Renal cortex interstitium (tissue), 11 donors: ENCODE results near the gene WIPF1. TPM values are rescaled to one million over a fixed set of nuclear protein-coding genes. Genes with fewer than 3 reads are reported as not detected.

Experiments
- DNase-seq, 11 donors: peaks; one replicate each; pipeline ENCODE4 v3.0.0-alpha.2; 2013; ENCODE audit warnings: low read depth in 9 of 11, low spot score in 4 of 11; ENCODE audit errors: extremely low read depth in 1 of 11
- polyA plus RNA-seq, 3 donors: library from polyadenylated mRNA; unstranded; fragments of 120-200 nt; gene quantifications; one replicate each; pipeline ENCODE4 v1.2.1, GENCODE V29; 2013; ENCODE audit not compliant: insufficient read length in 3 of 3

WIPF1 gene
- polyA plus RNA-seq, 3 donors = 25.1 to 30.1 (median 25.3) TPM

- DNase-seq = no peak
These were observed 10.0 kb upstream of the WIPF1 start for GRCh38 chr2:174607584-174607983.

DNA sequence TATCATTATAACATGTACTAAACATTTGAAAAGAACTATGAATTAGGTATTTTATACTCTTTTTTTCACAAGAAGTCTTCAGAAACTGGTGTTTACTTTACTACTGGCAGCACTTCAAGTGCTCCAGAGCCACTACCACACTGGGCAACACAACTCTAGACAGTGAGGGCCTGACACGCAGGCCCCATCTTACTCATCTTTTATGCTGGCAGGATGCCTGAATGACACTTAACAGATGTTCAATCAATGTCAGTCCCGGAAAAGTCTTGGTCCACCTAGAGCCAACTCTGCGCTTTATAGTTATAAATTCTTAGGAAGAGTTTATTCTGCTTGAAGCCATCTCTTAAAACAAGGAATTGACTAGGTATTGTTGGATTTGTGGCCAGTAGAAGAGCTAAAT is 8.7 kb upstream of the WIPF1 start:
- DNase-seq = no peak

DNA sequence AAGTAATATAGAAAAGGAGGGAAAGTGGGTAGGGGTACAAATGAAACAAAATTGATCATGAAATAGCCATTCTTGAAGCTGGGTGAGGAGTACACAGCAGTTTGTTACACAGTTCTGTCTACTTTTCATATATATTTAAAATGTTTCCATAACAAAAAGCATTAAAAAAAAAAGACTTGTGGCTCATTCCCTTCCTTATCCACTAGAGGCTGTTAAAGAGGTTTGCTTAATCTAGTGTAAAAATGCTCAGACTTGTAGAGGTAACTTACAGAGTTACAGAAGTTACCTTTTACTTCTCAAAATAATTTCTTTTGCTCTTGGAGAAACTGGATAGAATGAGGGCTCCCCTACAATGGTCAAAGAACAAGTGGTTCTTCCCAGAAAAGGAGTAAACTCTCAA is 8.1 kb upstream of the WIPF1 start:
- no peak for DNase-seq

DNA sequence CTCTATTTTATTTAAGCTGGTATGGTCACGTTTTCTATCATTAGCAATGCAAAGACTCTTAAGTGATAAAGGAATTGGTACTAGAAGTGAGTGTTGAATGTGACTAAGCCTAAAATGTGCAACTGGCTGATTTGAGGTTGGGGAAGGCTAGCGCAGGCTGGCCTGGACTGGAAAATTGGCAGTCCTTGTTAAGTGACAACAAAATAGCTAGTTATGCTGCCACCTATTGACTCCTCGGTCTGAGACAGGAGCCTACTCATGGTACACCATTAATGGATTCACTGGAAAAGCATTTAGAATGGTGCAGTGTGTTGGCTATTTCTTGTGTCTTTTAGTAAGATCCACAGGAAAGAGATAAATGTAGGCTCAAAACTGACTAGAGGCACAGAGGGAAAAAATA is 5.7 kb upstream of the WIPF1 start:
- peak in 2 of 11 donors; percentile 24 to 52 for DNase-seq

- no peak for DNase-seq
These were observed 5.1 kb upstream of the WIPF1 start for GRCh38 chr2:174602745-174603144.

- no peak for DNase-seq
These were observed 2.7 kb upstream of the WIPF1 start for GRCh38 chr2:174600349-174600748.

DNA sequence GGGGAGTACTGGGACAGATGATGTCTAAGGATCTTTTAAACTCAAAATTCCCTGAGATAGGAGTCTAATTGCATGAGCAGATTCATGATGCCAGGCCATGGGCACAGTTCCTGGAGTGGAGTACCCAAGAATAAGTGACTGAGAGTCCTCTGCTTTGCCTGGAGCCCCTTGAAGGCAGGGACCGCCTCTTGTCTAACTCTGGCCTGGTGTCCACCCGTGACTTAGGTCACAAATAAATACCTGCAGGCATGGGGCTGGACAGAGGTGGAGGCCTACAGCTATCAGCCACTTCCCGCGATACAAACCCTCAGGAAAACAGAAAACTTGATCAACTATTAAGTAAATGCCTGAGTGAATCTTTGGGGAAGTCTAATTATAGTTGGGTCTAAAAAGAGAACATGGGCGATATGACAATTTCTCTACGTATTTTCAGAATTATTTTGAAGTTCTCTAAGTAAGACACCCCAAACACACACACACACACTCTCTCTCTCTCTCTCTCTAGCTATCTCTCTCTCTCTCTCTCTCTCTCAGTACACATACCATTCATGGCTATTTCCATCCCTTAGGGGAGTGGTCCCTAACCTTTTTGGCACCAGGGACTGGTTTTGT is 1.8 kb upstream of the WIPF1 start:
- no peak for DNase-seq

- DNase-seq = no peak
These were observed 627 bp downstream of the WIPF1 start for GRCh38 chr2:174597009-174597344.

DNA sequence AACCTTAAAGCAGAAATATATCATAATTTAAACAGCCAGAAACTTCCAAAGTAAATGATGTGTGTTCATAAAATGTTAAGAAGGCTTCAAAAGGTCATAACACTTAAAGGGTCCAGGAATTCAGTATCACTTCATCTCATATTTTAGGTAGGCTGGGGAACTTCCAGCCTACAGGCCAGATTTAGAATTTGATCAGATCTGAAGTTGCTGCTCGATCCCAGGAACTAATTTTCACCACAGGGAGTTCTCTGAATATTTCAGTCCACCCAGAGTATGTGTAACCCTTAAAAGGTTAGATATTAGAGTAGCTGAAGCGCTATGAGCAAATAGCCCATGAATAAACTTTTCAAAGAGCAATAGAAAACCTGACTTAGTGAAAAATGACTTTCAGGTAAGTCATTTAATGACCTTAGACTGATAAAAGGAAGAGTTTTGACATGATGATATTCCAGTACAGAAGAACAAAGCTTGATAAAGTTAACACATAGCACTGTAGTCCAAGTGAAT is 1.7 kb downstream of the WIPF1 start:
- DNase-seq = no peak

- no peak for DNase-seq
These were observed 2.3 kb downstream of the WIPF1 start for GRCh38 chr2:174595116-174595809.

DNA sequence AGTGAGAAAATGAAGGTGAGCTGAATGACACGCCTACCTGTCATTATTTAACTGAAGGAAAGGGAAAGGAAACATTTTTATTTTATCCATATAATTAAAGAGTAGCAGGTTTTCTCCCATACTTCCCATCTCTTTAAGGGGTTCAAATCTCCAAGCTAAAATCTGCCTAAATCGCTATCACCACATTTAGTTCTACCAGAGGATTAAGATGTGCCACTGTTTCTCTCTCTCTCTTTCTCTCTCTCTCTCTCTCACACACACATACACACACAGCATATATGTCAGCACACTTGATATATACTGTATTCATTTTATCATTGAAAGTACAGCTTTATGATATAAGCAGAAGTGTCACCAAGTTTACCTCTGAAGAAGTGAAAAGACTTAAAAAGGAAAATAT is 3.1 kb downstream of the WIPF1 start:
- DNase-seq = no peak

- peak in 10 of 11 donors; percentile 33 to 64 (median 49) for DNase-seq
These were observed 3.9 kb downstream of the WIPF1 start for GRCh38 chr2:174593574-174594203.

GRCh38 chr2:174593041-174593440 is 4.6 kb downstream of the WIPF1 start:
- DNase-seq = no peak

DNA sequence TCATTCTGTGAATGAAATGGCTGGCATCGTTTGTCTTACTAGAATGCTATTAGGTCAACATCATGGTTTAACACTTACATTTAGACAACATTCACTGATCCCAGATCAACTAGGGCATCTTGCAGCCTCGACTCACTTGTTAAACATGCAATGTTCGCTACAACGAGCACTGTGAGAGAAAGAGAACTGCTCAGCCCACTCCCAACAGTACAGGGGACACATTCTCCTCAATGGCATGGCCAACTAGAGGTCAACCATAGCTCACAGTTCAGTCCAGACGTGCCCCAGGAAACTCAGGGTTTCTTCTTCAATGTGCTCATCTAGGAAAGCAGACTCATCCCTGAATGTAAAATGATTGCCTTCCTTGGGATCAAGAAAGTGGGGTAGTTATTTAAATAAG is 5.9 kb downstream of the WIPF1 start:
- no peak for DNase-seq

GRCh38 chr2:174590928-174591648 is 6.5 kb downstream of the WIPF1 start:
- DNase-seq = no peak

- DNase-seq = no peak
These were observed 7.3 kb downstream of the WIPF1 start for GRCh38 chr2:174590346-174590745.

GRCh38 chr2:174589334-174589733 is 8.3 kb downstream of the WIPF1 start:
- DNase-seq = no peak

DNA sequence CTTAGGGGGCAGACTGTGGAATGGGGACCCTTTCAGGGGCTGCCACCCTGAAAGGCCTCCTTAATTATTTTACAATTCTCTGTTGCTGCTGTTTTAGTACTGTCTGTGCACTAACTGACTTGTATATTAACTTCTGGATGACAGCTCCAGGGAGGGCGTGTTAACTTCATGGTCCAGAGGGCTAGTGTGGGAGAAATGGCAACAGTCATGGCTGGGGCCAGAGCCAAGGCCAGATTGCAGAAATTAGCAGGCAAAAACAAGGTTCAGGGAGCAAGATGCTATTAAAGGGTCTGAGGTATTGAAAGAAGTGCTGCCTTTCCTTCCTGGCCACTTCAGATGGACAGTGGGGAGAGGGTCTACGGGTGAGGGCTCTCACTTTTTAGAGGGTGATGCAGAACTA is 9.1 kb downstream of the WIPF1 start:
- no peak for DNase-seq

DNA sequence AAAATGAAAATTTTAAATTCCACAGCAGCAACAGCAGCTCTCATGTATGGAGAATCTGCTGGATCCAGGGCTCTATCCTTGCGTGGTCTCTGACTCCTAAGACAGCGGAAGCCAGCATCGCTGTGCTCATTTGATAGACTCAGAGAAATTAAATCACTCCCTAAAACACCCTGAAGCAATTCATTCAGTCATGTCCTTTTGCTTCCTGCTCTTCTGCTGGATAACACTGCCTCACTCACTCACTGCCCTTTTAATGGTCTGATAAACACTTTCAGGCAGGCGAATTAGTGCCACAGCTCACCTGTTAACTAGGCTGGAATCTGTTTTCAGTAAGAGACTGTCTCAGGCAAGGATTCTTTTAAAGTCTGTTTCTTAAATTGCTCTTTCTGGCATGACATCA is 10.0 kb downstream of the WIPF1 start:
- DNase-seq = no peak
